SHP77 (cell line): ENCODE measurements around the gene MTF1.
"Not testable (repeated sequence)": the region's sequence is repeated elsewhere in the genome, so short reads cannot be mapped to it uniquely, and the experiment has no call there.

Experiments used
- DNase-seq, 2 experiments: peaks; one replicate each; lab custom pipeline; 2025; lab: John Stamatoyannopoulos, UW

MTF1 gene

GRCh38 chr1:37859507-37860345 is at the start of gene MTF1:
TSS of gene MTF1 (minus strand) at chr1:37859592. CDS start at chr1:37857658, 1,934 bp downstream.
- DNase-seq: peak; percentile 93 to 97

- not testable (repeated sequence) for DNase-seq
These were observed 49.1 kb upstream of the MTF1 start for GRCh38 chr1:37908531-37908930.

- not testable (repeated sequence) for DNase-seq
These were observed 48.2 kb upstream of the MTF1 start for GRCh38 chr1:37907416-37908125.

GRCh38 chr1:37906591-37906990 is 47.2 kb upstream of the MTF1 start:
- DNase-seq: not testable (repeated sequence)

- no peak for DNase-seq
These were observed 46.3 kb upstream of the MTF1 start for GRCh38 chr1:37905727-37906126.

- DNase-seq: not testable (repeated sequence)
These were observed 44.5 kb upstream of the MTF1 start for GRCh38 chr1:37903921-37904320.

GRCh38 chr1:37902983-37903382 is 43.6 kb upstream of the MTF1 start:
- no peak for DNase-seq

GRCh38 chr1:37901893-37902225 is 42.5 kb upstream of the MTF1 start:
- no peak for DNase-seq

GRCh38 chr1:37901191-37901892 is 42.0 kb upstream of the MTF1 start:
- no peak for DNase-seq

GRCh38 chr1:37897563-37897962 is 38.2 kb upstream of the MTF1 start:
- DNase-seq: not testable (repeated sequence)

GRCh38 chr1:37893673-37894072 is 34.3 kb upstream of the MTF1 start:
- DNase-seq: no peak

- DNase-seq: no peak
These were observed 33.0 kb upstream of the MTF1 start for GRCh38 chr1:37892151-37893047.

- peak; percentile 19 to 28 for DNase-seq
These were observed 31.1 kb upstream of the MTF1 start for GRCh38 chr1:37890378-37891014.

- no peak for DNase-seq
These were observed 28.8 kb upstream of the MTF1 start for GRCh38 chr1:37888022-37888700.

- no peak for DNase-seq
These were observed 24.8 kb upstream of the MTF1 start for GRCh38 chr1:37884145-37884544.

GRCh38 chr1:37883671-37884070 is 24.3 kb upstream of the MTF1 start:
- DNase-seq: no peak

- no peak for DNase-seq
These were observed 20.5 kb upstream of the MTF1 start for GRCh38 chr1:37879865-37880264.

- no peak for DNase-seq
These were observed 18.7 kb upstream of the MTF1 start for GRCh38 chr1:37878071-37878470.

- DNase-seq: no peak
These were observed 16.4 kb upstream of the MTF1 start for GRCh38 chr1:37875833-37876232.

GRCh38 chr1:37872692-37873091 is 13.3 kb upstream of the MTF1 start:
- DNase-seq: no peak

GRCh38 chr1:37868466-37868865 is 9.1 kb upstream of the MTF1 start:
- no peak for DNase-seq
